ENCODE data around the gene TRIM54.
"Not testable (repeated sequence)": the region's sequence is repeated elsewhere in the genome, so short reads cannot be mapped to it uniquely, and the experiment has no call there.

TRIM54 gene

GRCh38 chr2:27291865-27292264 is 9.6 kb downstream of the TRIM54 start:
- Histone ChIP-seq H3K36me3 (no peaks in the 10 kb centered on the region), H3K9me3 (no peaks in the 10 kb centered on the region), H3K27ac (no peak overlapping the region), H3K4me3 (ENCODE audit: low read depth in 1 of 2, low read length in 1 of 2) (no peak overlapping the region), H3K4me1 (ENCODE audit: control insufficient read depth in 1 of 2, insufficient read depth in 1 of 2, low read depth in 1 of 2, low read length in 1 of 2) (peaks cover 0 to 4% of the 10 kb centered on the region in 2 experiments), H3K27me3 (peaks cover 40% of the 10 kb centered on the region)
- no peak for TF ChIP-seq CTCF (IDR thresholded peaks at IDR 0.05)

- Histone ChIP-seq H3K4me3 (ENCODE audit: low read depth in 1 of 2, low read length in 1 of 2) (no peak overlapping the region), H3K4me1 (ENCODE audit: control insufficient read depth in 1 of 2, insufficient read depth in 1 of 2, low read depth in 1 of 2, low read length in 1 of 2) (peaks cover 0 to 4% of the 10 kb centered on the region in 2 experiments), H3K36me3 (no peaks in the 10 kb centered on the region), H3K27me3 (peaks cover 26% of the 10 kb centered on the region), H3K9me3 (no peaks in the 10 kb centered on the region), H3K27ac (no peak overlapping the region)
- no peak for TF ChIP-seq CTCF (IDR thresholded peaks at IDR 0.05)
Measured at GRCh38 chr2:27294928-27295327, 12.7 kb downstream of the TRIM54 start.

- Histone ChIP-seq H3K27me3 (peaks cover 12% of the 10 kb centered on the region), H3K9me3 (no peaks in the 10 kb centered on the region), H3K4me3 (ENCODE audit: low read depth in 1 of 2, low read length in 1 of 2) (no peak overlapping the region), H3K27ac (no peak overlapping the region), H3K4me1 (ENCODE audit: control insufficient read depth in 1 of 2, insufficient read depth in 1 of 2, low read depth in 1 of 2, low read length in 1 of 2) (peaks cover 0 to 4% of the 10 kb centered on the region in 2 experiments), H3K36me3 (no peaks in the 10 kb centered on the region)
- no peak for TF ChIP-seq CTCF (IDR thresholded peaks at IDR 0.05)
Measured at GRCh38 chr2:27296481-27296880, 14.3 kb downstream of the TRIM54 start.

GRCh38 chr2:27297195-27297594 is 15.0 kb downstream of the TRIM54 start:
- peaks cover 0 to 4% of the 10 kb centered on the region in 2 experiments for H3K4me1 ChIP-seq (ENCODE audit: control insufficient read depth in 1 of 2, insufficient read depth in 1 of 2, low read depth in 1 of 2, low read length in 1 of 2)
- no peaks in the 10 kb centered on the region for H3K36me3 ChIP-seq
- peaks cover 5% of the 10 kb centered on the region for H3K27me3 ChIP-seq
- H3K4me3 ChIP-seq (ENCODE audit: low read depth in 1 of 2, low read length in 1 of 2) = no peak overlapping the region
- no peak overlapping the region for H3K27ac ChIP-seq
- no peaks in the 10 kb centered on the region for H3K9me3 ChIP-seq
- no peak for TF ChIP-seq CTCF (IDR thresholded peaks at IDR 0.05)

- H3K36me3 ChIP-seq = no peaks in the 10 kb centered on the region
- H3K27ac ChIP-seq = no peak overlapping the region
- H3K4me3 ChIP-seq (ENCODE audit: low read depth in 1 of 2, low read length in 1 of 2) = no peak overlapping the region
- TF ChIP-seq CTCF (IDR thresholded peaks at IDR 0.05) = no peak
- peaks cover 8% of the 10 kb centered on the region for H3K27me3 ChIP-seq
- peaks cover 0 to 4% of the 10 kb centered on the region in 2 experiments for H3K4me1 ChIP-seq (ENCODE audit: control insufficient read depth in 1 of 2, insufficient read depth in 1 of 2, low read depth in 1 of 2, low read length in 1 of 2)
- no peaks in the 10 kb centered on the region for H3K9me3 ChIP-seq
Measured at GRCh38 chr2:27298391-27299080, 16.3 kb downstream of the TRIM54 start.

GRCh38 chr2:27300606-27301005 is 18.4 kb downstream of the TRIM54 start:
- H3K27me3 ChIP-seq = peaks cover 22% of the 10 kb centered on the region
- H3K36me3 ChIP-seq; H3K4me1 ChIP-seq (ENCODE audit: control insufficient read depth in 1 of 2, insufficient read depth in 1 of 2, low read depth in 1 of 2, low read length in 1 of 2): not testable (repeated sequence)

More at GRCh38 chr2:27300606-27301005, 18.4 kb downstream of the TRIM54 start:
- H3K9me3 ChIP-seq; H3K27ac ChIP-seq; H3K4me3 ChIP-seq (ENCODE audit: low read depth in 1 of 2, low read length in 1 of 2): not testable (repeated sequence)
